GOT3 (cell line): ENCODE measurements around the gene RDH5.

Experiments used
- DNase-seq: peaks from one replicate; lab custom pipeline; 2025; ENCODE audit warnings: mixed read lengths; lab: John Stamatoyannopoulos, UW

The RDH5 gene

DNA sequence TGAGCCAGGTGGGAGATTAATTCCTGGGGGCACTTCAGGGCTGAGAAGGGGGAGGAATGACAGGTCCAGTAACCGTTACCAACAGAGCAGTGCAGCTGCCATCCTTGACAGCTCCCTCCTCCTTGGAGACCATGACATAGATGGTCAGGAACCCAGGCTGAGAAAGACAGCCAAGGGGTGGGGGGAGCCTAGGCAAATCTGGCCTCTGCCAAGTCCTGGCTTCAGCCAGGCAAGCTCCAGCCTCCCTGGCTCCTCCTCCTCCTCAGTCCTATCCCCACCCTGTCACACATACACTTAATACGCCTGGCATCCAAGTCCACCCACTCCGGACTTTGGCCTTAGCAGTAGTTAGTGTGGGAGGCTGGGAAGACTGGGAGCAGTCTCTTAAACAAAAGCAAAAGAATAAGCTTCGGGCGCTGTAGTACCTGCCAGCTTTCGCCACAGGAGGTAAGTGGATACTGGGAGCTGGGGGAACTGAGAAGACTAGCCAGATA is at the start of gene RDH5:
RDH5 (plus strand) TSS at position 323 of the 494 bp plus-strand sequence. CDS start 792 bp downstream, outside the sequence.
- DNase-seq = no peak

DNA sequence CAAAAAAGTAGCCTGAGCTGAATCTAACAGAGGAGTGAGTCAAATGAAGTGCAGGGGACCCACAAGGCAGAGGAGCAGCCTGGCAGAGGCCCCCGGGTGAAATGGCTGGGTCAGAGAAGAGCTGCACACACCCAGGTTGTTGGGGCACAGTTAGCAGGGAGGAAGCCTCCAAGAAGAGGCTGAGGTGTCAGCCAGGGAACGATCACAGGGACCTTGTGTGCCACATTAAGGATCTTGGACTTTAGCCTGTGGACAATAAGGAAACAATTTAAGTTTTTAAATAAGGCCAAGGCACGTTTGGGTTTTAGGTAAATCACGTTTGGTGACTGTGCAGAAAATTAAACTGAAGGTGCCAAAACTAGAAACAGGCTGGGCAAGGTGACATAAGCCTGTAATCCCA is 48.4 kb upstream of the RDH5 start:
- no peak for DNase-seq

GRCh38 chr12:55673638-55674037 is 46.6 kb upstream of the RDH5 start:
- DNase-seq = no peak

DNA sequence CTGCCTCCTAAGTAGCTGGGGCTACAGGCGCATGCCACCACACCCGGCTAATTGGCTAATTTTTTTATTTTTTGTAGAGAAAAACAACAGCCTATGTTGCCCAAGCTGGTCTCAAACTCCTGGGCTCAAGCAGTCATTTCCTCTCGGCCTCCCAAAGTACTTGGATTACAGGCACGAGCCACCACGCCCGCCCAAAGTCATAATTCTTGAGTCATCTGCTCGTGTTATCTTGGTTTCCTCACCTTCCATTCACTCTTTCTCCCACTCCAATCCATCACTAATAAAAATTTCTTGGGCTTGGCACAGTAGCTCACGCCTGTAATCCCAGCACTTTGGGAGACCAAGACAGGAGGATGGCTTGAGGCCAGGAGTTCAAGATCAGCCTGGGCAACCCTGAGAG is 44.5 kb upstream of the RDH5 start:
- DNase-seq = no peak

- DNase-seq = no peak
Measured at GRCh38 chr12:55676707-55677106, 43.5 kb upstream of the RDH5 start.

DNA sequence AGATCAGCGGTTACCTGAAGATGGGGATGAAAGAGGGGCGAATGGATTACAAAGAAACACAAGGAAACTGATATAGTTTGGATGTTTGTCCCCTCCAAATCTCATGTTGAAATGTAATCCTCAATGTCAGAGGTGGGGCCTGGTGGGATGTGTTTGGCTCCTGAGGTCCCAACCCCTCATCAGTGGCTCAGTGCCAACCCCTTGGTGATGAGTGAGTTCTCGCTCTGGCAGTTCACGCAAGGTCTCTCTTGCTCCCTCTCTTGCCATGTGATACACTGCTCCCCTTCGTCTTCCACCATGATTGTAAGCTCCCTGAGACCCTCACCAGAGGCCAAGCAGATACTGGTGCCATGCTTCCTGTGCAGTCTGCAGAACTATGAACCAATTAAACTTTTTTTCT is 40.5 kb upstream of the RDH5 start:
- no peak for DNase-seq

GRCh38 chr12:55681142-55682077 is 38.8 kb upstream of the RDH5 start:
- no peak for DNase-seq

GRCh38 chr12:55682087-55682796 is 38.0 kb upstream of the RDH5 start:
- DNase-seq = no peak

DNA sequence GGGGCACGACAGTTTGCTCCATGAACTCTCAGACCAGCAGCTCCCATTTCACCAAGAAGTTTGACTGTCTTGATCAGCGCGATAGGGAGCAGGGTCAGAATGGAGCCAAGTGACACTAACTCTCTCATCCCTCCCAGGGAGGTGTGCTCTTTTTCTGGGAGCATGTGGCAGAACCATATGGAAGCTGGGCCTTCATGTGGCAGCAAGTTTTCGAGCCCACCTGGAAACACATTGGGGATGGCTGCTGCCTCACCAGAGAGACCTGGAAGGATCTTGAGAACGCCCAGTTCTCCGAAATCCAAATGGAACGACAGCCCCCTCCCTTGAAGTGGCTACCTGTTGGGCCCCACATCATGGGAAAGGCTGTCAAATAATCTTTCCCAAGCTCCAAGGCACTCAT is 36.5 kb upstream of the RDH5 start:
- no peak for DNase-seq

DNA sequence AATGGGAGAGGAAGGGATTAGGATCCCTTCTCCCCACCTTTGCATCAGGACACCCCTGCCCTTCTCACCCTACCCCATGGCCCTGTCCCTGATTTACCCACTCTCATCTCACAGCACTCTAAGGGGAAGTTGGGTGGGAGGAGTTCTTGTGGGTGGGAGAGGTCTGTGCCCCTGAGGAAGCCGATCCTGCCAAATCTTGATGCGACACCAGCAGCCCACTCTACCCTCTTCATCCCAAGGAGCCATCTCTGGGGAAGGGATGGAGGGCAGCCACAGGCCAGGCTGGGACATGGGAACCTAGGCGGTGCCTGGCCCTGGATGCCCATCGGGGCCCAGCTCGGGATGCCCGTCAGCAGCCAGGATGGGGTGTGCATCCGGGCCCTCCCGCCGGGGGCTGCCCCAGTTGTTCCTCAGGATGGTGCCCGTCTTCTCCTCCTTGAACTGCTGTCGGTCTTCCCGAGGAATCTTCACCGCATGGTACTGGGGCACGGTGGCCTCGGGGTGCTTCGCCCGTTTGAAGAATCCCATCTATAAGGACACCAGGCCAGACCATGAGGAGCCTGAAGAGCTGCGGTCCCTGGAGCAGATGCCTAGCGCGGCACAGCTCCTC is 35.3 kb upstream of the RDH5 start:
- DNase-seq = no peak

DNA sequence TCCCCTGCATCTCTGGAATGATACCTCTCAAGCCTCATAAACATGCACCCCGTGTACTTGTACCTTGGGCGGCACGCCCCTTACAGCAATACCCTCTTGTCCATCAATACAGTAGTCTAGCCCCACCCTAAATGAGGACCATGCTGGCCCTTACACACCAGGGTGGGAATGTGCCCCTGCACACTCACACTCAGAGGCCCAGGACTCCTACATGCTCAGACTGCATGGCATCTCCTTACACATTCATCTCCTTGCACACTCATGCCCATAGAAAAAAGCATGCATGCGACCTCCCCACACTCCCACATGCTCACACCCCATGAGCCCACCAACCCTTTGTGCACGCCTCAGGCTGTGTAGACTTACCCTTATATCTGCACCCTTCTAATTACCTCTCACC is 34.5 kb upstream of the RDH5 start:
- DNase-seq = no peak

DNA sequence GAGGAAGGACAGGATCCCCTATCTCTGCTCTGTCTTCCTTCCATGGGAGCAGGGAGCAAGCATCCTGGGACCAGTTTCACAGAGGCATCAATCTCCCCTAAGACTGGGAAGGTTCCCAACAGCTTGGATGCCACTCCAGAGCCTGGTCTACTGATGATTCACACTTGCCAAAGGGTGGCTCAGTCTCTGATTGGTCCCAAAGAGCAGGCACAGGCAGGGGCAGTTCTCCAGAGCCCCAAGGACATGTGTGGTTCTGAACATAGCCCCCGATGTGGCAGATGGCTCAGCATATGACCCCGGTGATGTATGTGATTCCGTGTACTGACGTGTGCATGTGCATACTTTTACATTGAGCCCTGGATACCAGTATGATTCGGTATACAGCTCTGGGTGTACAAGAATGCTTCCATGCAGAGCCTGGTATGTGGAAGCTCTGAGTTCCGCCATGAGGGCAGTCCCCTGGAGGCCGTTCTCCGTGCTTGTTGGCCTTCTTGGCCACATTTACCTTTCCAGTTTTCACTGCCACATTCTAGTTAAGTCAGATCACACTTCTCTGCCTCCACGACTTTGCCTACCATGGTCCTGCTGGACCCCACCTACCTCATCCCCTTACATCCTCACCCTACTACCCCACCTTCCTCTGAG is 33.7 kb upstream of the RDH5 start:
- DNase-seq = no peak

DNA sequence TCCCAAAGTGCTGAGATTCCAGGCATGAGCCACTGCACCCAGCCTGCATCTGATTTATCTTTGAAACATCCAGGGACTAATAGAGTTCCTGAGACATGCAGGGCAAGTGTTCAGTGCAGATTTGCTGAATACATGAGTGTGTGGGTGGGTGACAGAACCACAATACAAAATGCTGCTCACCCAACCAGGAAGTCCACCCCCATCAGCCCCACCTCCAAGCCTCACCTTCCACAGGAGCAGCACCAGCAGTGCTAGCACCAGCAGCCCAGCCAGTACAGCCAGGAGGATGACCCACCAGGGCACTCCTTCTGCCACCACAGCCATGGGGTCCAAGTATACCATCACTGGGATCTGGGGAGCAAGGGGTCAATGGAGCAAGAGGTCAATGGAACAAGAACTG is 32.4 kb upstream of the RDH5 start:
- DNase-seq = no peak

DNA sequence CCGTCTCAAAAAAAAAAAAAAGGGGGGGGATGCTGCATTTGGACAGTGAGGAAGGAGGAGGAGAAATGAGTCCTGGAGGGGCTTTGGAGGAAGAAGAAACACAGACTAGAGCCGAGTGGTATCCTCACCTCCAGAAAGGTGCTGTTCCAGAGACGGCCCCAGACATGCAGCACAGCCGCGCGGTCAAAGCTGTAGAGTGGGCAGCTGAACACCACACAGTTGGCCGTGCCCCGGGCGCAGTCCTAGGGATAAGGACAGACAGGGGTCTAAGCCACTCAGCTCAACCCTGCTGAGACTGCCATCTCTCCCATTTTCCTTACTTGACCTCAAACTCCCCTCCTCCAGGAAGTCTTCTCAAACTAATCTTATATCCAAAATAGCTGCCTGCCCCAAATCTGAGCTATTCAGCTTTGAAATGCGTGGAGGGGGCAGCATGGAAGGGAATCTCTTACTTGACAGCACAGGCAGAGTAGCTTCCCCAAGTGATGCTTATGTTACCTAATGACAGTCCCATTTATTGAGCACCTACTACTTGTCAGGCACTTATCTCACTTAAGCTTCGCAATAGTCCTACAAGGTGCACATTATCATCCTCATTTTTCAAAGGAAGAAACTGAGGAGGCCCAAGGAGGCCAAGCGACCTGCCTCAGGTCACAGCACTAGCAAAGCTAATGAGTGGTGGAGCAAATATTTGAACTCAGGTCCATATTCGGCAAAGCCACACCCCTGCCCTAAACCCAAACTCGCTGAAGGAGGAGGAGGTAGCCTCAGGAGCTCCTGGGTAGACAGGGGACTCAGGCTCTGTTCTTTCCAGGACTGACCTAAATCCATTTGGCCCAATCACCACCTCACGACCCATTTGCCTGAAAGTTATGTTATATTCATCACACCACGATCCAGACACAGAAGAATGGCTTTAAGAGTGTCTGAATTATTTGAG is 31.2 kb upstream of the RDH5 start:
- no peak for DNase-seq

DNA sequence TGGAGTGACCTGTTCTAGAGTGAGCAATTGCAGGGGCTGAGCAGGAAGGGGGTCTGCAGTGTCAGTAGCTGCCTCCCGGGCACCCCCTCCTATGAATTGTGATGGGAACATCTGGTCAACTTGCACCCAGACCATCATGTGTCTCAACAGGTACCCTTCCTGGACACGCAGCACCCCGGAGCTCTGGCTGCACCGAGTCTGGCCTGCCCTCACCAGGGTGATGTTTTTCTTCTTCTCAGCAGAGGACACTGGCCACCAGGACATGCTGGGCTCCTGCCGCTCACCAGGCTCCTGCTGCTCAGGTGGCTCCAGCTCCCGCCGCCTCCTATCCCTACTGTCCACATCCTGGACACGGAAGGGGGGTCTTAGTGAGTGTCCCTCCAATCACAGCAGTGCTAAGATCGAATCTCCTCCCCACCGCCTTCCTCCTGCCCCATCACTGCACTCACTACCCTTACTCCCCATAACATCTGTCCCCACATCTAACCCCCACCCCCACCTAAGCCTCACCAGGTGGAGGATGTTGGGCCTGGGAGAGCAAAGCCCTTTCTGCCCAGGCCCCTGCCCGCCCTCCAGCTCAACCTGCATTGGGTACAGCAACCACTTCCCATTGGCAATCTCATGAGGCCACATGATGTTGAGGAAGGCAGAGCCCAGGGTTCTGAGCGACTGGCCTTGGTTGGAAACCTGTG is 27.4 kb upstream of the RDH5 start:
- DNase-seq = no peak

- DNase-seq = no peak
Measured at GRCh38 chr12:55693323-55694187, 26.6 kb upstream of the RDH5 start.

- DNase-seq = no peak
Measured at GRCh38 chr12:55694188-55694515, 26.0 kb upstream of the RDH5 start.

DNA sequence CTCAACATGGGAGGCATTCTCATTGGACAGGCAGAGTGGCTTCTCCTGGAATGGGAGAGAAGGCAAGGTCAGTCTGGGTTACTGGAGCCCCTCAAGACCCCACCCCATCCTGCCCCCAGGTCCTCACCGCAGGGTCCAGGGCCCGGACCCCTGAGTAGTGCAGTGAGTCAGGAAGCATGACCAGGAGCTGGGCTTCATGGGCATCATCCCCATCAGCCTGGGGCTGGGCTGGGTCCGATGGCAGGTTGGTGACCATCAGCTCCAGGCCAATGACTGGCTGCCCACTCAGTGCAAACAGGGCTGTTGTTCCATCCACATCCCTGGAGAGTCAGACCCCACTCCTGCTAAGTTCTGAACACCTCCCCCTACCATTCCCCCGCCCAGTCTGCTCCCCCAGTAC is 25.5 kb upstream of the RDH5 start:
- DNase-seq = no peak

- no peak for DNase-seq
Measured at GRCh38 chr12:55695349-55695748, 24.8 kb upstream of the RDH5 start.

- DNase-seq = no peak
Measured at GRCh38 chr12:55696141-55696540, 24.1 kb upstream of the RDH5 start.
